Measurements from ENCODE around the gene SMOC2.

SMOC2 gene, protein sequence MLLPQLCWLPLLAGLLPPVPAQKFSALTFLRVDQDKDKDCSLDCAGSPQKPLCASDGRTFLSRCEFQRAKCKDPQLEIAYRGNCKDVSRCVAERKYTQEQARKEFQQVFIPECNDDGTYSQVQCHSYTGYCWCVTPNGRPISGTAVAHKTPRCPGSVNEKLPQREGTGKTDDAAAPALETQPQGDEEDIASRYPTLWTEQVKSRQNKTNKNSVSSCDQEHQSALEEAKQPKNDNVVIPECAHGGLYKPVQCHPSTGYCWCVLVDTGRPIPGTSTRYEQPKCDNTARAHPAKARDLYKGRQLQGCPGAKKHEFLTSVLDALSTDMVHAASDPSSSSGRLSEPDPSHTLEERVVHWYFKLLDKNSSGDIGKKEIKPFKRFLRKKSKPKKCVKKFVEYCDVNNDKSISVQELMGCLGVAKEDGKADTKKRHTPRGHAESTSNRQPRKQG
- total RNA-seq, result 0 reads per million in 3 experiments

DNA sequence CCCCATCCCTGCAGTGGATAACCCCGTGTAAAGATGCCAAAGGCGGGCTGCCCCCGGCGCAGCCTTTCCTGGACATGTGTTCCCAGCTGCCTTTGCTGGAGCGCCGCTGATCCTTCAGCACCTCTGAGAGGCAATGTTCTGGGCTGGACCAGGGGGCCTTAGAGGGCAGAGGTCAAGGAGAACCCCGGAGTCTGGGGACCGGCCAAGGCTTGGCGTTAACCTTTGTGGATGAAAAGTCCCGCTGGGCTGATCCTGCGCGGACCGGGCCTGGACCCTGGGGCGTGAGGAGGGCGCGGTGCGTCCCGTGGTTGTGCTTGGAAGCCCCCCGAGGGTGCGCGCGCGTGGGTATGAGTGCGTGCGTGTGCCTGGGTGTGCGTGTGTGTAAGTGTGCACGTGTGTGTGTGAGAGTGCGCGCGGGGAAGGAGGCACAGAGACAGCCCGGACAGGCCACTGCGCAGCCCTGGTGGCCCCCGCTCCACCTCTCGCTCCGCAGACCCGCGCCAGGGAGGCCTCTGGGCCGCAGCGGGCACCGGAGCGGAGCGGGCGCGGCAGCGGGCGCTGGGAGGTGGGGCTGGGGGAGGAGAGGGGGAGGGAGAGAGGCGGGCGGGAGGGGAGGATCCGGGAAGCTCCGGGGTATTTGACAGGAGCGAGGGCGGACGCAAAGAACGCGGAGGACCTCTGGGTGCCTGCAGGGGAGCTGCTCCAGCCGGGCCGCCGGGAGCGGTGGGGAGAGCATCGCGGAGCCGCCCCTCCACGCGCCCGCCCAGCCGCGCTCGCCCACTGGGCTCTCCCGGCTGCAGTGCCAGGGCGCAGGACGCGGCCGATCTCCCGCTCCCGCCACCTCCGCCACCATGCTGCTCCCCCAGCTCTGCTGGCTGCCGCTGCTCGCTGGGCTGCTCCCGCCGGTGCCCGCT, at the start of gene SMOC2:
TSS of gene SMOC2 (plus strand) at position 665 of the 914 bp plus-strand sequence. CDS start at position 852, 187 bp downstream.
- DNase-seq, result no peak

DNA sequence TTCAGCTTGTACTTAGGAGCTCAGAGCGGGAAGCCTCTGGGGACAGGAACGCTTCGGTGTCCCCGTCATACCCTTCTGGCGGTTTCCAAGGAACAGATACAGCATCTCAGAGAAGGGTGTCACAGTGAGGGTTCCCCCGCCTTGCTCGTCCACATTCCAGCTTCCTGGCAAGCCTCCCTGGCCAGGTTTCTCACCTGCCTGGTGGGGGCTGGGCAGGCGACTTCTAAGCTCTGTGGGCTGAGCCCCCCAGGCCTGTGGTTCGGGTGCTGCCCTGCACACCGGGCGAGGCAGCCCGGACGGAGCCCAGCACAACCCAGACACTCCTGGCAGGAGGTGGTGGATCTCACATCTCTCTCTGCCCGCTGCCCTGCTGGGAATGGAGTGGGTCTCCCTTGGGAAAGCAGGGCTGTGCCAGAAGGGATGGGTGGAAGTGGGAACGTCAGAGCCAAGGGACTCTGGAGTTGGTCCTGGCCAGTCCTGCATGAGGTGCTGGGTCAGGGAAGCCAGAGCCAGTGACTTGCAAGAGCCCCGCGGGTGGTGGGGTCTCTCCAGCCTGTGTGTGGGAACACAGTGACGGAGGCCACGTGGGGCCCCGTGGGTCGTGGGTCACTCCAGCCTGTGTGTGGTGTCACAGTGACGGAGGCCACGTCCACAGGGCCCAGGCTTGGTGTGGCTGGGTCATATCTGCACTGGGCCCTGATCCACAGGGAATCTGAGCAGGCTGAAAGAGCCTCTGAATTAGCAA, 47.7 kb upstream of the SMOC2 start:
- DNase-seq, result no peak

DNA sequence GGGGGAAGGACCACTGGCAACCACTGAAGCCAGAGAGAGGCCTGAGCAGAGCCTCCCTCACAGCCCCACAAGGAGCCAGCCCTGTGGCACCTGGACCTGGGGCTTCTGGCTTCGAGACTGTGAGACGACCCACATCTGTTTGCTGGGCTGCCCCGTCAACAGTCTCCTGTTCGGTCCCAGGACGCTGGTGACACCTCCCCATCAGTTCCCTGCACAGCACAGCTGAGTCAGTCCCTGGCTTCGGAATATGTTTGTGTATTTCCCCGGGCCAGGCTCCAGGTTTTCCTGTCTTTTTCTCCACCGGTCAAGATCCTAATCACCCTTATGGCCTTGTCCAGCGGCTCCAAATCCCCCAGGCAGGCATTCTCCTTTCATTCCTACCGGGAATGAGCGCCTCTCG, 46.4 kb upstream of the SMOC2 start:
- no peak for DNase-seq

DNA sequence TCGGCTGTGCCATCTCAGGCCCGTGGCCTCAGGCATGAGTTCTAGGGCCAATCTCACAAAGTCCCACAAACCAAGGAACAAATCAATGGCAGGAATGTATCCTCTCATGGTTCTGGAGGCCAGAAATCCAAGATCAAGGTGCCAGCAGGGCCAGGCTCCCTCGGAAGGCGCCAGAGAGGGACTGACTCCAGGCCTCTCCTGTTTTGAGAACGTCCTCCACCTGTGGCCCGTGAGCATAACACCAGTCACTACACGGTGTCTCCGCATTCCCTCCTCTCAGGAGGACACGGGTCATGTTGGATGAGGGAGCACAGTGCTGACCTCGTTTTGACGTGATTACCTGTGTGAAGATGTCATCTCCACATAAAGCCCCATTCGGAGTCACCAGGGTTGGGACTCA, 45.0 kb upstream of the SMOC2 start:
- DNase-seq, result no peak

DNA sequence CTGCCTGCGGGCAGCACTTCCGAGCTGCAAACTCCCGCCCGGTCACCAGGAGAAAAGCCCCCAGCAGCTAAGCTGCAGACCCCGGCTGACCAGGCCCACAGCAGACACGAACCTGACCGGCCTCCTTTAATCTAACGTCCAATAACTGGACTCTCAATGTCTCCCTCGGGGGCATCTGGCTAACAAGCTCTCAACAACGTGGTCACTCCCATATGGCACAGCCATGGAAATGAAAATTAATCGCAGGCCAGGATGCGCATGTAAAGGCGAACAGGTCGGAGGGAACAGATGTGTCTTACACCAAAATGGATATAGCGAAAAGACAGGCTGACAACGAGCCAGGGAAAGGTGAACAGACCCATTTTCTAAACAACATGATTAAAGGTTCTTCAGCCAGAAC, 44.4 kb upstream of the SMOC2 start:
- no peak for DNase-seq

DNA sequence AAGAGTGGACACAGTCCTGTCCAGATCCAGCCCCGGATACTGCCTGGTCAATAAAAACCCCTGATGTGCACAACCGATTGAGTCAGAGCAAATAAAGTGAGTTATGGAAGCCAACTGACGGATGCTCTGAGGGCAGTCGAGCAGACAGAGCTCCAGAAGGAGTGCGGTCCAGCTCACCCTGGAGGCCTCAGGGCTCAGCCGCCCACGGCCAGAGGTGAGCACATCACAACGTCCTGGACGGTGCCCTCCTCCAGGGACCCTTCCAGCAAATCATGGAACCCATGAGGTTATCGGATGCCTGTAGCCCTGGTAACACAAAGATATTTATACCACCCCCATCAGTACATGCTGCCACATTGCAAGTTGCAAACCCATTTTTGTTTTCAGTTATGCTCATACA, 44.0 kb upstream of the SMOC2 start:
- DNase-seq, result no peak

DNA sequence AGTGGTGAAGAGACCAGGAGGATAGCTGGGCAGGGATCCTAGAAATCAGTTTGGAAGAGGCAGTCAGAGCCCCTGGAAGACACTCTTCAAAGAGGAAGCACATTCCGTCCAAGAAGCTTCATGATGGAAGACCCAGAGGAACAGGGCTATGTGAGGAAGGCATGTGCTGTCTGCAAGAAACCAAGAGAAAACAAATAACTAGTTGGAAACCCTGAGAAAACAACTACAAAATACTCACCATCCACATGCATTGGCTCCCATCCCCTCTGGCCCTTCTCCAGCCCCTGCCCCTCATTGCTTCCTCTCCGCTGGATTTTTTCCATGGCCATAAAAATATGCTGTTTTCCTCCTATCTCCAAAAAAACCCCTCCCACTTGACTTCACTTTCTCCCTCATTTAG, 40.9 kb upstream of the SMOC2 start:
- DNase-seq, result no peak

DNA sequence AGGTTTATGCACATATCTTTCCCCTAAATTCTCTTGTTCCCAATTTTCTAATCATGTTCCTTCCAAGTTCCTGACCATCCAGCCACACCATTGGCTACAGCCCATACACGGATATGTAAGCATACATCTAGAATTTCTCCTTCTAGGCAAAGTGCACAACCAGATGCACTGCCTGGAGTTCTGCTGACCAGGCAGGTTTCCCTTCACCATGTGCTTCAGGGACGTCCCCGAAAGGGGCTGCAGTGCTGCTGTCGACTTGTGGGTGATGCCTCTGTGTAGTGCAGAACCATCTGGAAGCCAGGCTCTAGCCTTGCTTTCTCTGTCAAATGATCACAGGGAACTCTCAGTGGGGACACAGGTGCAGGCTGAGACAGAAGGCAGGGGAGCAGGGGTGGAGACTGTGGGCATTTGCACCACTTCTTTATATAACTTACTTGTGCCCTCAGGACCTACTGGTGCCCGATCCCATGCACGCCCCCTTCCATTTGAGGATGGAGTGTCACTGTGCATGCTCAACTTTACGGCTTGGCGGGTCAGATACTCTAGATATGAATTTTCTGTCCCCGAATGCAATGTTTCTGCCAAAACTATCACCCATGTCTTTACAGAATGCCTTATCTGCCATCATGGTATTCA, 37.5 kb upstream of the SMOC2 start:
- no peak for DNase-seq

DNA sequence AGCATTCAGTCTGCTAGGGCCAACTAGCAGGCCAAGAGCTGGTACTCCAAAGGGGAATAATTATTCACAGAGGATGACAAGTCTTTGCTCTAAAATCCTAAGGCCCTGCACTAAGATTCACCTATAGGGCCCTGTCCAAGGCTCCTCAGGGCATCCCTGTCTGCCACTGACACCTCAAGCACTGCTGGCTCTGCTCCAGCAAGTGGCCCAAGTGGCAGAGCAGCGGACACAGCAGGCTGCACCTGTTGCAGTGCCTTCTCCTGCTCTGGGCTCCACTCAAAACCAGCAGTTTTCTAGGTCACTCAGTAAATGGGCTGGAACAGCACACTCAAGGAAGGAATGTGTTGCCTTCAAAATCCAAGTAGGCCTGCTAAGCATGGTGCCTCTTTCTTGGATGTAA, 36.4 kb upstream of the SMOC2 start:
- no peak for DNase-seq

DNA sequence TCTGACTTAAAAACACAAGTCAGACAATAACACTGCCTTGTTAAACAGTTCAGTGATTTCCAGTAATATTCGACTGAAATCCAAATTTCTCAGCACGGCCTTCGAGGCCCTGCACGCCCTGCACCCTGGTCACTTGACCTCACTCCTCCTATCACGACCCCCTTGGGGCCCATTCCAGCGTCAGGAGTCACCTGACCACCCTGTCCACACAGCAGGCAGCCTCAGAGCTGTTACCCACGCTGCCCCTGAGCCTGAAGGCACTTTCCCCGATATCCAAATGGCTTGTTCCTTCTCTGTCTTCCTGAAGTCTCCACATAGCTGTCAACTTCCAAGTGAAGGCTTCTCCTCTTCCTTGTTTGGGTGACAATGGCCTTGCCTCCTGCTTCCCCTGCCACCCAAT, 33.1 kb upstream of the SMOC2 start:
- no peak for DNase-seq

DNA sequence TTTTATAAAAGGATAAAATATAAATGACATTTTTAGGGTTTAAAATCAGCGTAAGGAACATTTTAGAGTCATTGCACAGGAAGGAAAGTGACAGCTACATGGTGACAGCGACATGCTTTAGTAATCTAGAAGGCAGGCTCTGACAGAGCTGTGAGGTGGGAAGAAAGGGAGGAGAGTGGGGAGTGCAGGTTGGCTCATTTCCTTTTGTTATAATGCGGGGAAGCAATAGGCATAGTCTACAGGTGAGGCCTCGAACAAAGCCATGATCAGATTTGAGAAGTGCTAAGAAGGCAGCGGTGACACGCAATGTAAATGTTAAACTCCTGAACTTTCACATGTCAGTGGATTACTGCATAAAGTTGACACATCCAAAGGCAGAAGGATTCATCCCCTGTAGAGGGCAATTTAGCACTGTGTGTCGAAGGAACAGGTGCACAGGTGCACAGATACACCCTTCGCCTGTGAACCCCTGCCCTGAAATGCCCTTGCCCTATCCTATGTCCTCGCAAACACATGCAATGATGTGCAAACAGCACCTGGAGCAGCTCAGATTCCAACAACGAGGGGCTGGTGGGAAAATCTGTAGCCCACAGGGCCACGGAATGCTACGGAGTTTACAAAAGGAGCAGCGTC, 32.4 kb upstream of the SMOC2 start:
- DNase-seq, result no peak

DNA sequence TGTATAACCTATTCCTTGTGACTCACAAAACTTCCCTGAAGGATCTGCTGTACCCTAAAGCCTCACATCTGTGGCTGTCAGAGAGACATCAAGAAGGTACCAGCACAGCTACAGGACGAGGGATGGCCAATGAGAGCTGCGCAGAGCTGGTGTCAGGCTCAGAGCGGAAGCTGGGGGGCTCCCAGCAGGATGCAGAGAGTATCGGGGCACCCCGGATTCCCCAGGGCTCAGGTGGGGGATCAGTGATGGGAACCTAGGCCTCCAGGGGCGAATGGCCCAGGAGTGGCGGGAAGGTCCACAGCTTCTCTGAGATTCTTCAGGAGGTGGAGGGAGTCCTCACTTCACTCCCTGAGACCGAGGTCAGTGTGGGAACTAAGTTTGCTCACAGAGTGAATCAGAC, 30.9 kb upstream of the SMOC2 start:
- DNase-seq, result no peak

DNA sequence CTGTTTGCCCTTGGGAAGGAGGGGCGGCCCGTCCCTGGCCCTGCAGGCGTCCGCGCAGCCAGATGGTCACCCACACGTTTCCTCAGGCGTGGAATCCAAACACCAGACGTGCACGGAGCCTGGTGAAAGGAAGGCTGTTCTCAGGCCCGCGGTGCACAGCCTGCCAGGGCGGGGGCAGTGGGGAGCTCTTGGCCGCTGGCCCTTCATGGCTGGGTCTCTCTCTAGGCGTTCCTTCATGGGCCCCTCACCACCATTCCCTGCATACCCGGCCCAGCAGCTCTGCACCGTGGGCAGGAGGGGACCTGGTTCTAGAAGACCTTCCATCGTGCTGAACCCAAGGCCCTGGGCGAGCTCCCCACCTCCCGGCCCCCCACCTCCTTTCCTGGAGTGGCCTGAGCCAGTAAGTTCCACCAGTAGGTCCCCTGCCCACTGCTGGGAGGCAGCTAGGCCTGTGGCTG, 30.4 kb upstream of the SMOC2 start:
- no peak for DNase-seq

DNA sequence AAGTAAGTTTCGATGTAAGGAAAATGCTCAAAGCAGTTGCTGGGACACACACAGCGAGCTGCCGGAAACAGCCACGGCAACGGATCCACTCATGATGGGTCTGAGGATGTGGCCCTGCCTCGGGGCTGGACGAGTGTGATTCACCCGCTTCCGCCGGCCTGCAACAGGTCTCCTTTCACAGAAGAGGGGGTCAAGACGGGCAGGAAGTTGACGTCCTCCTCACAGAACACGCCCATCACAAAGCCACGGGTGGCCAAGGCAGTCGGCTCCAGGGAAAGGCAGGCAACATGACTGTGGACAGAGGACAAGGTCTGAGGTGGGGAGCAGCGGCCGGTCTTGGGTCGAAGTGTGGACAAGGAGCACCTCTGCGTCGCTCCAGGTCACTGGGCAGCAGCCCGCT, 29.9 kb upstream of the SMOC2 start:
- DNase-seq, result no peak

DNA sequence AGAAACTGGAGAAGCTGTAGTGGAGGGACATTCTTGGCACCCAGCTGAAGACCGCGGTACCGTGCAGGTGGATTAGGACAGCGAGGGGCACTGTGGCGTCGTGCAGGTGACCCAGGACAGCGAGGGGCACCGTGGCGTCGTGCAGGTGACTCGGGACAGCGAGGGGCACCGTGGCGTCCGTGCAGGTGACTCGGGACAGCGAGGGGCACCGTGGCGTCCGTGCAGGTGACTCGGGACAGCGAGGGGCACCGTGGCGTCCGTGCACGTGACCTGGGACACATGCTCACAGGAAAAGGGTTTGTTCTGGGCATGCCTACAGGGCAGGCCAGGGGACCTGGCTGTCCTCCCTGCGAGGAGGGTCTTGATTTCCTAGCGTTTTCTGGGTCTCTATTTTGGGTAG, 29.2 kb upstream of the SMOC2 start:
- no peak for DNase-seq

DNA sequence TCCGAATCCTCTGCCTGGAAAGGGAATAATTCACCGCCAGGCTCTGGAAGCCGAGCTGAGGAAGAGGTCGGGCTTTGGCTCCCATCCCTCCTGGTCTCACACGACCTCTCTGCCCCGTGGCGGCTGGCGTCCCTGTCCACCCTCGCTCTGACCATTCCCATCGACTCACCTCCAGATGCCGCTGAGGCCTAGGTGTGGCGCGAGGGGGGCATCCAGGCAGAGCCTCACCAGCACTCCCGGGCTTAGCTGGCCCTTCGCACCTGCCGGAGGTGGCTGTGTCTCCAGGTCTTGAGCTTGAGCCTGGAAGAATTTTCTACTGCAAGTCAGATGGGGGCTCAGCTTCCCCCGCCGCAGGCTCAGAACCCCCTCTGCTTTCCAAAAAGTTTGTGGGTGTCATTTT, 28.5 kb upstream of the SMOC2 start:
- no peak for DNase-seq

DNA sequence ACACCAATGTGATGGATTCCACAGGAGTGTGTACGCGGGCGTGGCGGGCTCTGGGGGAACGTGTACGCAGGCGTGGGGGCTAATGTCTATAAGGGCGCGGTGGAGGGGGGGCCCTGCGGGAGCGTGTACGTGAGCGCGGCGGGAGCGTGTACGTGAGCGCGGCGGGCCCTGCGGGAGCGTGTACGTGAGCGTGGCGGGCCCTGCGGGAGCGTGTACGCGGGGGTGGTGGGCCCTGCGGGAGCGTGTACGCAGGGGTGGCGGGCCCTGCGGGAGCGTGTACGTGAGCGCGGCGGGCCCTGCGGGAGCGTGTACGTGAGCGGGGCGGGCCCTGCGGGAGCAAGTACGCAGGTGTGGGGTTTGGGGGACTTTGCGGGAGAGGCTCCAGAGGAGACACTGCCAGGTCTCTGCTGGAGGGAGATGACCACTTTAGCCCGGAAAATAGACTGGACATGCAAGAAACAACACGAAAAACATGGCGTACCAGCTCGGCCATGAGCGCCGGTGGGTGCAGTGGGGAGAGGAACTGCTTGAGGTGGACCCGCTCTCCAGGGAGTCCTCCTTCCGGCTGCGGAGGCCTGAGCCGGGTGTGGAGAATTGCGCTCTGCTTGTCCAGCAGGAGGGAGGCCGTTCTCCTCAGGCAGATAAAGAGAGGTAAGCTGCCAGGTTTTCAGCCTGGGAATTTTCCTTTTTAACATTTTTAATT, 27.8 kb upstream of the SMOC2 start:
- no peak for DNase-seq

DNA sequence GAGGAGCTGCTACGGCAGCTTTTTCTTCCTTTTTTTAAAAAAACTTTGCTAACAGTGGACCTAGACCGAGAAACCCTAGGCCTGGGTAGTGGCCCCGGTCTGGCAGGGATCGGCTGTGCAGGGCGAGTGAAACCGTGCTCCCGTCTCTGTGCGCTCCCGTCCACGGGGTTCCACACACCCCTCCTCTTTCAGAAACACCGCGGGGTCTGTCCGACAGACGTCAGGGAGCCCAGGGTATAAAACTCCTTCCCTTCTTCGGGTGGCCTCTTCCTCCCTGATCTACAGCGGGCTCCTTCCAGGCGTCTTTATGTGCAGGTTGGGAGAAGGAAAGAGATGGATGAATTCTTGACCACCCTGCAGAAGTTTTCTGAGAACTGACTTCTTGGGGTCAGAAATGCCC, 27.1 kb upstream of the SMOC2 start:
- DNase-seq, result no peak

DNA sequence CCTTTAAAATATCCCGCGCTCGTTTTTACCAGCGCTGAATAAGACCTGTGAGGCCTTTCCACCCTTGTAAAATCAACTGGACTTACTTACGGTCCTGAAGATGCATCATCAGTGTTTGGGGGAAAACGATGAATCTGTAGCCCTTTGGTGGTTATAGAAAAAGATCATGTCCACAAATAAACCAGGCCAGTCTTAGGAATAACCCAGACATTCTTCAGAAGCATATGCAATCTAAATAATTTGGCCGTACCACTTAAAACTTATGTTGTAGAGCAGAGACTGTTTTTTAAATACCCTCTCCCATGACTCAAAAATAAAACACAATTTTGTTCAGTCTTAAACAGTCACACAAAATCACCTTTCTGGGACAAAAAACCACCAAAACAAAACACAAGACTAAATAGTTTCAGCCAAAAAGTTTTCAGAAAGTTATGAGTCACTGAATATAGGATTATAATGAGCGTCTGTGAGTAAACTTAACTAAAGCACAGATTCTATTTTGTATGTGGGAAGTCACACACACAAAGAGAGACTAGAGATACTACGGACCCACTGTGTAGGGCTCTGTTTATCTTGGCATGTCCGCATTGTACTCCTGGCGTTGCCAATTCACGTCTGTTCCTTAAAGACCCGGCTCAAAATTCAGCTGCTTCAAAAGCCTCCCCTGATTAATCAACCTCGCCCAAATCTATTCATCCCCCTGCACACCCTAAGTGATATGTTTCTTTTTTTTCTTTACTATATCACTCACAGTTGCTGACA, 26.5 kb upstream of the SMOC2 start:
- no peak for DNase-seq

Measured in central memory CD4-positive, alpha-beta T cell (primary cell).